ES-I3 (cell line): ENCODE results near the gene CARTPT.

Experiments
- H3K36me3 ChIP-seq: 2 replicates; pipeline ENCODE4 v1.6.1; 2013; ENCODE audit warnings: mild to moderate bottlenecking, low read length, control low read depth, moderate library complexity; ENCODE audit not compliant: insufficient read depth
- H3K4me1 ChIP-seq: 2 replicates; pipeline ENCODE4 v1.6.1; 2013; ENCODE audit warnings: mild to moderate bottlenecking, control low read depth, low read length; ENCODE audit not compliant: insufficient read depth
- H3K9ac ChIP-seq: 2 replicates; pipeline ENCODE4 v1.6.1; 2013; ENCODE audit warnings: low read depth, mild to moderate bottlenecking, low read length, moderate library complexity
- H3K9me3 ChIP-seq: 2 replicates; pipeline ENCODE4 v1.6.1; 2013; ENCODE audit warnings: mild to moderate bottlenecking, low read length, moderate library complexity; ENCODE audit not compliant: control insufficient read depth, insufficient read depth

The CARTPT gene

GRCh38 chr5:71719063-71719964 lies at the start of gene CARTPT:
Gene CARTPT, plus strand, starts transcription at chr5:71719275. Its CDS starts 19 bp downstream, at chr5:71719294.
- Histone ChIP-seq H3K9me3 (no peaks in the 10 kb centered on the region), H3K4me1 (no peaks in the 10 kb centered on the region), H3K9ac (no peak within 1 kb of the TSS), H3K36me3 (no peaks in the 10 kb centered on the region)

- H3K9me3 ChIP-seq = no peaks in the 10 kb centered on the region
- no peaks in the 10 kb centered on the region for H3K4me1 ChIP-seq
- no peak overlapping the region for H3K9ac ChIP-seq
- no peaks in the 10 kb centered on the region for H3K36me3 ChIP-seq
These were observed 41.1 kb upstream of the CARTPT start for GRCh38 chr5:71677977-71678376.

- Histone ChIP-seq H3K36me3 (no peaks in the 10 kb centered on the region), H3K4me1 (no peaks in the 10 kb centered on the region), H3K9ac (no peak overlapping the region), H3K9me3 (no peaks in the 10 kb centered on the region; the same call in 1 of the 2 replicates)
These were observed 39.4 kb upstream of the CARTPT start for GRCh38 chr5:71679714-71680113.

GRCh38 chr5:71680510-71680909 lies 38.6 kb upstream of the CARTPT start:
- Histone ChIP-seq H3K36me3 (no peaks in the 10 kb centered on the region), H3K9ac (no peak overlapping the region), H3K9me3 (no peaks in the 10 kb centered on the region; the same call in 1 of the 2 replicates), H3K4me1 (no peaks in the 10 kb centered on the region)

GRCh38 chr5:71681296-71681695 lies 37.8 kb upstream of the CARTPT start:
- no peaks in the 10 kb centered on the region; the same call in 1 of the 2 replicates for H3K9me3 ChIP-seq

GRCh38 chr5:71684309-71684708 lies 34.8 kb upstream of the CARTPT start:
- Histone ChIP-seq H3K36me3 (no peaks in the 10 kb centered on the region), H3K9me3 (no peaks in the 10 kb centered on the region; the same call in 1 of the 2 replicates), H3K9ac (no peak overlapping the region), H3K4me1 (no peaks in the 10 kb centered on the region)

More at GRCh38 chr5:71681296-71681695, 37.8 kb upstream of the CARTPT start:
- no peaks in the 10 kb centered on the region for H3K4me1 ChIP-seq
- no peak overlapping the region for H3K9ac ChIP-seq
- no peaks in the 10 kb centered on the region for H3K36me3 ChIP-seq

- no peaks in the 10 kb centered on the region for H3K9me3 ChIP-seq
- H3K9ac ChIP-seq = no peak overlapping the region
- H3K36me3 ChIP-seq = no peaks in the 10 kb centered on the region
- no peaks in the 10 kb centered on the region for H3K4me1 ChIP-seq
These were observed 25.1 kb upstream of the CARTPT start for GRCh38 chr5:71693828-71694427.

GRCh38 chr5:71695071-71695470 lies 24.0 kb upstream of the CARTPT start:
- H3K9me3 ChIP-seq = no peaks in the 10 kb centered on the region
- no peak overlapping the region for H3K9ac ChIP-seq
- H3K4me1 ChIP-seq = no peaks in the 10 kb centered on the region
- no peaks in the 10 kb centered on the region for H3K36me3 ChIP-seq

- Histone ChIP-seq H3K4me1 (no peaks in the 10 kb centered on the region), H3K9ac (no peak overlapping the region), H3K36me3 (no peaks in the 10 kb centered on the region), H3K9me3 (no peaks in the 10 kb centered on the region)
These were observed 23.5 kb upstream of the CARTPT start for GRCh38 chr5:71695595-71695994.

- Histone ChIP-seq H3K9me3 (no peaks in the 10 kb centered on the region), H3K36me3 (no peaks in the 10 kb centered on the region), H3K9ac (no peak overlapping the region), H3K4me1 (no peaks in the 10 kb centered on the region)
These were observed 21.1 kb upstream of the CARTPT start for GRCh38 chr5:71697967-71698366.

- H3K4me1 ChIP-seq = no peaks in the 10 kb centered on the region
- no peak overlapping the region for H3K9ac ChIP-seq
- no peaks in the 10 kb centered on the region for H3K9me3 ChIP-seq
- no peaks in the 10 kb centered on the region for H3K36me3 ChIP-seq
These were observed 19.8 kb upstream of the CARTPT start for GRCh38 chr5:71699233-71699632.

GRCh38 chr5:71699751-71700150 lies 19.3 kb upstream of the CARTPT start:
- Histone ChIP-seq H3K9ac (no peak overlapping the region), H3K36me3 (no peaks in the 10 kb centered on the region), H3K9me3 (no peaks in the 10 kb centered on the region), H3K4me1 (no peaks in the 10 kb centered on the region)

GRCh38 chr5:71700803-71701202 lies 18.3 kb upstream of the CARTPT start:
- Histone ChIP-seq H3K9ac (no peak overlapping the region), H3K36me3 (no peaks in the 10 kb centered on the region), H3K9me3 (no peaks in the 10 kb centered on the region), H3K4me1 (no peaks in the 10 kb centered on the region)

GRCh38 chr5:71701407-71701806 lies 17.7 kb upstream of the CARTPT start:
- H3K4me1 ChIP-seq = no peaks in the 10 kb centered on the region
- no peaks in the 10 kb centered on the region for H3K36me3 ChIP-seq
- H3K9ac ChIP-seq = no peak overlapping the region
- no peaks in the 10 kb centered on the region for H3K9me3 ChIP-seq

- Histone ChIP-seq H3K9ac (no peak overlapping the region), H3K9me3 (no peaks in the 10 kb centered on the region)
These were observed 15.1 kb upstream of the CARTPT start for GRCh38 chr5:71703941-71704340.

More at GRCh38 chr5:71703941-71704340, 15.1 kb upstream of the CARTPT start:
- no peaks in the 10 kb centered on the region for H3K4me1 ChIP-seq
- no peaks in the 10 kb centered on the region for H3K36me3 ChIP-seq
